Mucosa of stomach (tissue), 1 donor: Measurements from ENCODE around the gene DYTN.

ENCODE experiments used
- H3K27me3 ChIP-seq: one replicate; pipeline ENCODE4 v1.7.0; 2013; ENCODE audit warnings: mild to moderate bottlenecking, low read length; ENCODE audit not compliant: control insufficient read depth, insufficient read depth
- H3K36me3 ChIP-seq: one replicate; pipeline ENCODE4 v1.7.0; 2013; ENCODE audit warnings: low read length; ENCODE audit not compliant: control insufficient read depth, insufficient read depth
- H3K4me1 ChIP-seq: one replicate; pipeline ENCODE4 v1.7.0; 2013; ENCODE audit warnings: mild to moderate bottlenecking, low read length; ENCODE audit not compliant: control insufficient read depth, insufficient read depth
- H3K4me3 ChIP-seq: one replicate; pipeline ENCODE4 v1.7.0; 2013; ENCODE audit warnings: low read length
- H3K9ac ChIP-seq: one replicate; pipeline ENCODE4 v1.7.0; 2013; ENCODE audit warnings: mild to moderate bottlenecking, low read length, moderate library complexity
- H3K9me3 ChIP-seq: one replicate; pipeline ENCODE4 v1.7.0; 2013; ENCODE audit warnings: mild to moderate bottlenecking, low read length, moderate library complexity; ENCODE audit not compliant: control insufficient read depth
- donor health status: Pancreatic carcinoma.

Gene DYTN

GRCh38 chr2:206693399-206694137, 24.6 kb downstream of the DYTN start:
- no peaks in the 10 kb centered on the region for H3K9me3 ChIP-seq
- H3K36me3 ChIP-seq = no peaks in the 10 kb centered on the region
- H3K4me1 ChIP-seq = no peaks in the 10 kb centered on the region
- no peaks in the 10 kb centered on the region for H3K27me3 ChIP-seq
- H3K4me3 ChIP-seq = no peak overlapping the region
- H3K9ac ChIP-seq = no peak overlapping the region

GRCh38 chr2:206692971-206693370, 25.2 kb downstream of the DYTN start:
- Histone ChIP-seq H3K9ac (no peak overlapping the region), H3K27me3 (no peaks in the 10 kb centered on the region), H3K9me3 (no peaks in the 10 kb centered on the region), H3K36me3 (no peaks in the 10 kb centered on the region), H3K4me1 (no peaks in the 10 kb centered on the region), H3K4me3 (no peak overlapping the region)

GRCh38 chr2:206688990-206689389, 29.2 kb downstream of the DYTN start:
- H3K27me3 ChIP-seq = no peaks in the 10 kb centered on the region
- no peaks in the 10 kb centered on the region for H3K9me3 ChIP-seq
- no peaks in the 10 kb centered on the region for H3K36me3 ChIP-seq
- no peak overlapping the region for H3K9ac ChIP-seq
- no peak overlapping the region for H3K4me3 ChIP-seq
- H3K4me1 ChIP-seq = no peaks in the 10 kb centered on the region

GRCh38 chr2:206688453-206688852, 29.7 kb downstream of the DYTN start:
- Histone ChIP-seq H3K4me1 (no peaks in the 10 kb centered on the region), H3K27me3 (no peaks in the 10 kb centered on the region), H3K4me3 (no peak overlapping the region), H3K9ac (no peak overlapping the region), H3K9me3 (no peaks in the 10 kb centered on the region), H3K36me3 (no peaks in the 10 kb centered on the region)

- Histone ChIP-seq H3K9ac (no peak overlapping the region), H3K27me3 (no peaks in the 10 kb centered on the region), H3K4me3 (no peak overlapping the region), H3K36me3 (no peaks in the 10 kb centered on the region), H3K4me1 (no peaks in the 10 kb centered on the region), H3K9me3 (no peaks in the 10 kb centered on the region)
Measured at GRCh38 chr2:206683546-206683945, 34.6 kb downstream of the DYTN start.

GRCh38 chr2:206670531-206671319, 47.5 kb downstream of the DYTN start:
- no peaks in the 10 kb centered on the region for H3K4me1 ChIP-seq
- H3K4me3 ChIP-seq = no peak overlapping the region
- no peaks in the 10 kb centered on the region for H3K27me3 ChIP-seq
- no peak overlapping the region for H3K9ac ChIP-seq
- no peaks in the 10 kb centered on the region for H3K36me3 ChIP-seq
- no peaks in the 10 kb centered on the region for H3K9me3 ChIP-seq

- Histone ChIP-seq H3K4me1 (no peaks in the 10 kb centered on the region), H3K4me3 (no peak overlapping the region), H3K27me3 (no peaks in the 10 kb centered on the region), H3K9ac (no peak overlapping the region), H3K36me3 (no peaks in the 10 kb centered on the region), H3K9me3 (no peaks in the 10 kb centered on the region)
Measured at GRCh38 chr2:206665251-206665650, 52.9 kb downstream of the DYTN start.

GRCh38 chr2:206657087-206657486, 61.1 kb downstream of the DYTN start:
- Histone ChIP-seq H3K36me3 (no peaks in the 10 kb centered on the region), H3K27me3 (no peaks in the 10 kb centered on the region)

GRCh38 chr2:206647985-206648384, 70.2 kb downstream of the DYTN start:
- H3K9me3 ChIP-seq = no peaks in the 10 kb centered on the region
- no peaks in the 10 kb centered on the region for H3K36me3 ChIP-seq
- no peaks in the 10 kb centered on the region for H3K4me1 ChIP-seq
- no peaks in the 10 kb centered on the region for H3K27me3 ChIP-seq
- H3K9ac ChIP-seq = no peak overlapping the region
- no peak overlapping the region for H3K4me3 ChIP-seq

More at GRCh38 chr2:206657087-206657486, 61.1 kb downstream of the DYTN start:
- Histone ChIP-seq H3K9me3 (no peaks in the 10 kb centered on the region), H3K4me1 (no peaks in the 10 kb centered on the region), H3K9ac (no peak overlapping the region), H3K4me3 (no peak overlapping the region)

GRCh38 chr2:206642075-206643025, 75.8 kb downstream of the DYTN start, which contains the start of gene FAM237A:
TSS of gene FAM237A (plus strand) at chr2:206642487. CDS start at chr2:206644237, 1,750 bp downstream.
- Histone ChIP-seq H3K36me3 (no peaks in the 10 kb centered on the region), H3K9me3 (no peaks in the 10 kb centered on the region), H3K4me1 (no peaks in the 10 kb centered on the region), H3K4me3 (no peak within 1 kb of the TSS), H3K9ac (no peak within 1 kb of the TSS), H3K27me3 (peaks cover 20% of the 10 kb centered on the region)

GRCh38 chr2:206641226-206641625, 77.0 kb downstream of the DYTN start:
- H3K9ac ChIP-seq = no peak overlapping the region
- no peaks in the 10 kb centered on the region for H3K36me3 ChIP-seq
- H3K4me3 ChIP-seq = no peak overlapping the region
- no peaks in the 10 kb centered on the region for H3K4me1 ChIP-seq
- peaks cover 20% of the 10 kb centered on the region for H3K27me3 ChIP-seq
- H3K9me3 ChIP-seq = no peaks in the 10 kb centered on the region
